Measurements from ENCODE around the gene ADM.

DNA sequence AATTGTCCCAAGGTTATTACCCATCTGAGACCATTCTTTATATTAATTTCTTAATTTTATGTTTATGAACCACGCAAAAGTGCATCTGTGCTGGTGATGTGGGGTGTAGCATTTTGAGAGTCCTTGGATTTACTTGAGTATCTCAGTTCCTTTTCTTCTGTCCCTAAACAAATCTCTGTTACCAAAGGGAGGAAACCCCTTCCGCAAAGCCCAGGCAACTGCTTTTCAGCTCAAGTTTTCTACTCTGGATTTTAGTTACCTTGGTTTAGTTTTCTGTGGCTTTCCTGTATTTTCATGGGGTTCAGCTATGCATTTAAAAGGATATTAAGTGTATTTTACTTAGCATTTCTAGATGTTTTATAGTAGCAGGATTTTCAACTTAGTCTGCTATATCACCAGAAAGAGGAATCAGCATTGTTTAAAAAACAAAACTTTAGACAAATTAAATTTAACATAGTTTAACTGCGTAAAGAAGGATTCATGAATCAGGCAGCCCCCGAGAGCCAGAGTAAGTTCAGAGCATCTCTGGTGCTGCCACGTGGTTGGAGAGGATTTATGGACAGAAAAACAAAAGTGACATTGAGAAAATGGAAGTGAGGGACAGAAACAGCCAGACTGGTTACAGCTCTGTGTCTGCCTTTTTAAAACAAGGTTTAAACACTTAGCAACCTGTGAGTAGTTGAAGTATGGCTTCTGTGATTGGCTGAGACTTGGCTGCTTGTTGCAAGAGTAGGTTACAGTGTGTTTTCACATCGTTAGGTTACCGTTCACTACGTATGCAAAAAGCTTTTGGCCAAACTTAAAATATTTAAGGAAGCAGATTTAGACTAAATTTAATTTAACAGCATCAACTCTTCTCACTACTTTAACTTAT lies 9.6 kb downstream of the ADM start:
- TF ChIP-seq, protein P1, sequence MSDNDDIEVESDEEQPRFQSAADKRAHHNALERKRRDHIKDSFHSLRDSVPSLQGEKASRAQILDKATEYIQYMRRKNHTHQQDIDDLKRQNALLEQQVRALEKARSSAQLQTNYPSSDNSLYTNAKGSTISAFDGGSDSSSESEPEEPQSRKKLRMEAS (IDR thresholded peaks at IDR 0.05; ENCODE audit: insufficient read depth, insufficient read length), result no peak
- TF ChIP-seq POLR2A (IDR thresholded peaks at IDR 0.05; ENCODE audit: low read depth, low read length) (no peak), EZH2 (IDR thresholded peaks at IDR 0.05; ENCODE audit: borderline replicate concordance, low read depth, low read length, severe bottlenecking) (no peak), FOS (IDR thresholded peaks at IDR 0.05; ENCODE audit: borderline replicate concordance, insufficient read depth, low read length) (no peak), POLR2AphosphoS5 (IDR thresholded peaks at IDR 0.05; ENCODE audit: insufficient read depth, low read depth, low read length) (no peak), MYC (IDR thresholded peaks at IDR 0.05; ENCODE audit: low read depth, low read length) (no peak), JUN (IDR thresholded peaks at IDR 0.05; ENCODE audit: borderline replicate concordance, insufficient read depth, insufficient read length, low read depth) (no peak), GATA2 (IDR thresholded peaks at IDR 0.05; ENCODE audit: insufficient read depth, insufficient read length, low read depth, low read length) (no peak)
- TF ChIP-seq, protein P2, sequence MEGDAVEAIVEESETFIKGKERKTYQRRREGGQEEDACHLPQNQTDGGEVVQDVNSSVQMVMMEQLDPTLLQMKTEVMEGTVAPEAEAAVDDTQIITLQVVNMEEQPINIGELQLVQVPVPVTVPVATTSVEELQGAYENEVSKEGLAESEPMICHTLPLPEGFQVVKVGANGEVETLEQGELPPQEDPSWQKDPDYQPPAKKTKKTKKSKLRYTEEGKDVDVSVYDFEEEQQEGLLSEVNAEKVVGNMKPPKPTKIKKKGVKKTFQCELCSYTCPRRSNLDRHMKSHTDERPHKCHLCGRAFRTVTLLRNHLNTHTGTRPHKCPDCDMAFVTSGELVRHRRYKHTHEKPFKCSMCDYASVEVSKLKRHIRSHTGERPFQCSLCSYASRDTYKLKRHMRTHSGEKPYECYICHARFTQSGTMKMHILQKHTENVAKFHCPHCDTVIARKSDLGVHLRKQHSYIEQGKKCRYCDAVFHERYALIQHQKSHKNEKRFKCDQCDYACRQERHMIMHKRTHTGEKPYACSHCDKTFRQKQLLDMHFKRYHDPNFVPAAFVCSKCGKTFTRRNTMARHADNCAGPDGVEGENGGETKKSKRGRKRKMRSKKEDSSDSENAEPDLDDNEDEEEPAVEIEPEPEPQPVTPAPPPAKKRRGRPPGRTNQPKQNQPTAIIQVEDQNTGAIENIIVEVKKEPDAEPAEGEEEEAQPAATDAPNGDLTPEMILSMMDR (IDR thresholded peaks at IDR 0.05; ENCODE audit: extremely low read depth in 1 of 2, insufficient read depth in 1 of 2, low read depth in 1 of 2, low read length in 2 of 2), result no peak

All from endothelial cell of umbilical vein (primary cell).